Measurements from ENCODE around the gene FAM237B. TPM values are rescaled to one million over a fixed set of nuclear protein-coding genes. Genes with fewer than 3 reads are reported as not detected.
A peak's percentile ranks its signal among the peaks of the same experiment; 100 is the strongest.

The FAM237B gene
- polyA plus RNA-seq, 2 of the 4 experiments (the other 2 are of a cell fraction): not detected

DNA sequence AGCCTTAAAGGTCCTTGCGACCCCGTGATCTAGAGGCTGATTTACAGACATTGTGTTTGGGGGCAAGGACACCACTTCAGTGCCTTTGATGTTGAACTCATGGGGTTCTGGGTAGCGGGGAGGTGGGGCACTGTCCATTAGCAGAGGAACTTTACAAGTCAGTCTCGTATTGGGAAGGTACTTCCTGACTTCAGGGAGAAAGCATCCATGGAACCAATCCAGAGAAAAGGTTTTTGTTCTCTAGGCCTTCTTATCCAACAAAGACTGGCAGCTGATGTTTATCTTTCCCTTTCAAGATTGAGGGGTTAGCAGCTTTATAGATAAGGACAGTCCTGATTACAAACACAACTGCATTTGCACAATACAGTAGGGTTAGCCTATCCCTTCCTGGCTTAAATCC, 28.2 kb upstream of the FAM237B start (continued):
- TF ChIP-seq, protein P1, sequence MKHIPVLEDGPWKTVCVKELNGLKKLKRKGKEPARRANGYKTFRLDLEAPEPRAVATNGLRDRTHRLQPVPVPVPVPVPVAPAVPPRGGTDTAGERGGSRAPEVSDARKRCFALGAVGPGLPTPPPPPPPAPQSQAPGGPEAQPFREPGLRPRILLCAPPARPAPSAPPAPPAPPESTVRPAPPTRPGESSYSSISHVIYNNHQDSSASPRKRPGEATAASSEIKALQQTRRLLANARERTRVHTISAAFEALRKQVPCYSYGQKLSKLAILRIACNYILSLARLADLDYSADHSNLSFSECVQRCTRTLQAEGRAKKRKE (CRISPR knock-in tag; IDR thresholded peaks at IDR 0.05; ENCODE audit: low read depth): no peak
- TF ChIP-seq ZC3H11A (IDR thresholded peaks at IDR 0.05): no peak
- no peak for TF ChIP-seq KDM1A (IDR thresholded peaks at IDR 0.05; ENCODE audit: low read depth)

DNA sequence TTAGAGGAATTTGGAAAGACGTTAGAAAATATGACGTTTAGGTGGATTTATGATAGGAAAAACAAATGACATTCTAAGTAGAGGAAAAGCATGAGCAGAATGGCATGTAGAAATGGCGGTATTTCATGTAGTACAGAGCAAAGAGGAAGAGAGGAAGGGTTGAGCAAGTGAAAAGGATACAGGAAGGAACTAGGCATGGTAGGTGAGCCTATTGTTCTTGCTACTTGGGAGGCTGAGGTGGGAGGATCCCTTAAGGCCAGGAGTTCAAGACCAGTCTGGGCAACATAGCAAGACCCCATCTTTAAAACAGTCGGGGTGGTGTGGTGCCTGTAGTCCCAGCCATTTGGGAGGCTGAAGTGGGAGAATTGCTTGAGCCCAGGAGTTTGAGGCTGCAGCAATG, 26.7 kb upstream of the FAM237B start:
- no peak overlapping the region for H3K27ac ChIP-seq
- CTCF ChIA-PET: interaction anchor here (3.0 kb wide), 1 partner anchor 80 kb away, joined by 9 read pairs; no protein-coding TSS in a partner anchor
- FAIRE-seq (no peak), ATAC-seq (no peak), DNase-seq (ENCODE audit: low read depth in 1 of 2, low spot score in 1 of 2) (no peak)
- peak overlapping the region; percentile 80 for H3K4me2 ChIP-seq
- WGBS (ENCODE audit: missing lambda C conversion rate): 88% methylated on average over 4 of the region's 4 CpGs
- no peaks in the 10 kb centered on the region for H3K9me3 ChIP-seq
- H3K4me3 ChIP-seq: peak overlapping the region; percentile 62; the same call in 2 of the 3 replicates
- H3K4me1 ChIP-seq: peaks cover 3% of the 10 kb centered on the region; the same call in 1 of the 3 replicates
- TF ChIP-seq ESRRA (IDR thresholded peaks at IDR 0.05; ENCODE audit: borderline replicate concordance, low read length) (no peak), MAFK (IDR thresholded peaks at IDR 0.05; ENCODE audit: partially characterized antibody) (no peak), MAZ (IDR thresholded peaks at IDR 0.05; ENCODE audit: borderline replicate concordance, low read depth, low read length) (no peak), CHD4 (IDR thresholded peaks at IDR 0.05; ENCODE audit: borderline replicate concordance) (no peak), RAD21 (conservative IDR thresholded peaks at IDR 0.05 in 1 of 2, IDR thresholded peaks at IDR 0.05 in 1 of 2) (no peak)
- TF ChIP-seq, protein P2, sequence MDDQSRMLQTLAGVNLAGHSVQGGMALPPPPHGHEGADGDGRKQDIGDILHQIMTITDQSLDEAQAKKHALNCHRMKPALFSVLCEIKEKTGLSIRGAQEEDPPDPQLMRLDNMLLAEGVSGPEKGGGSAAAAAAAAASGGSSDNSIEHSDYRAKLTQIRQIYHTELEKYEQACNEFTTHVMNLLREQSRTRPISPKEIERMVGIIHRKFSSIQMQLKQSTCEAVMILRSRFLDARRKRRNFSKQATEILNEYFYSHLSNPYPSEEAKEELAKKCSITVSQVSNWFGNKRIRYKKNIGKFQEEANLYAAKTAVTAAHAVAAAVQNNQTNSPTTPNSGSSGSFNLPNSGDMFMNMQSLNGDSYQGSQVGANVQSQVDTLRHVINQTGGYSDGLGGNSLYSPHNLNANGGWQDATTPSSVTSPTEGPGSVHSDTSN (IDR thresholded peaks at IDR 0.05): no peak
- POLR2A ChIA-PET: no interaction called here

DNA sequence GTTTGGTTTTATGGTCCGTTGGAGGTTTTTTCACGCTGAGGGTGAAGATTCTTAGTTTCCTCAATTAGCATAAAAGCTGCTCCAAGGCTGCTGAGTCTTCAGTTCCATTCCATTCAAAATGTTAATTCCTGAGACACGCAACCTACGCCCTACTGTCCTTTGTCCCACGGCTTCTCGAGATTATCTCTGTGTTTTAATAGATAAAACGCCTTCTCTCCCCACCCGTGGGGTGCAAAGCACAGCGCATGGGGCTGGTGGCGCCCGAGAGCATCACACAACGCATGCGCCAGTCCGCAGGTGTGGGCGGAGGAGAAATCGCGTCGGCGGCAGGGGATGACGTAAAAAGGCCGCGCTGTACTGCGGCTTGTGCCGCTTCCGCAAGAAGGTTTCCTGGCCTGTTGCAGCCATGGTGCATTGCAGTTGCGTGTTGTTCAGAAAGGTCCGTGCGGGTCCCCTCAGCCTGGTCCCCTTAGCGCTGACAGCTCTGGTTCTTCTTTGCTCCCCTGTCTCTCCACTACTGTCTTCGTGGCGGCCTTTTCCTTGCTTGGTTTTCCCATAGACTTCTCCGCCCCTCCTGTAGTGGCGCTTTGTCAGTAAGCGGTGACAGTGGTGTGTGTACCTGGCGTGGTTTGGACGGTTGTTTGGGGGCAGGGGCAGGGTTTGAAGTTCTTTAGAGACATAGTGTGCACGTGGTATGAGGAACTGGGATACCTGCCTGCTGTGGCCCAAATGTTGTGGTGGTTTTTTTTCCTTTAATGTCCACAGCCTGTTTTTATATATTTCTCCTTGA, 25.4 kb upstream of the FAM237B start, which contains the start of gene GTPBP10:
Gene GTPBP10 (plus strand): TSS at position 381 of the 790 bp plus-strand sequence. CDS start 26 bp downstream, at position 407.
- Histone ChIP-seq H3K27ac (peak within 1 kb of the TSS; percentile 84 to 90), H3K4me1 (peaks cover 3% of the 10 kb centered on the region; the same call in 1 of the 3 replicates), H3K9me3 (no peaks in the 10 kb centered on the region), H3K4me2 (peak within 1 kb of the TSS; percentile 80), H3K4me3 (peak within 1 kb of the TSS; percentile 62)
- ATAC-seq (peak; percentile 95 to 96), DNase-seq (ENCODE audit: low read depth in 1 of 2, low spot score in 1 of 2) (peak; percentile 83 to 97), FAIRE-seq (peak; percentile 28)
- ChIA-PET POLR2A (interaction anchor here (0.9 to 1.4 kb wide), 4 partner anchors 10 to 57 kb away, joined by 3 to 7 read pairs (median 4); partner anchors contain the start of gene CLDN12), CTCF (interaction anchor here (0.6 to 3.0 kb wide), 15 partner anchors 10 to 193 kb away, joined by 3 to 9 read pairs (median 3); partner anchors contain the start of gene STEAP1)
- 1% methylated on average over 24 of the region's 37 CpGs for WGBS (ENCODE audit: missing lambda C conversion rate)
- TF ChIP-seq ESRRA (IDR thresholded peaks at IDR 0.05; ENCODE audit: borderline replicate concordance, low read length): no peak
- peak; percentile 94 for TF ChIP-seq POLR2A (IDR thresholded peaks at IDR 0.05; ENCODE audit: low read length)
- peak; percentile 87 for TF ChIP-seq MYC (IDR thresholded peaks at IDR 0.05; ENCODE audit: borderline replicate concordance, low read length)
- no peak for TF ChIP-seq HOXB5 (CRISPR knock-in tag; IDR thresholded peaks at IDR 0.05)
- TF ChIP-seq, protein P3, sequence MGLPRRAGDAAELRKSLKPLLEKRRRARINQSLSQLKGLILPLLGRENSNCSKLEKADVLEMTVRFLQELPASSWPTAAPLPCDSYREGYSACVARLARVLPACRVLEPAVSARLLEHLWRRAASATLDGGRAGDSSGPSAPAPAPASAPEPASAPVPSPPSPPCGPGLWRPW (IDR thresholded peaks at IDR 0.05): no peak
- TF ChIP-seq, protein P4, sequence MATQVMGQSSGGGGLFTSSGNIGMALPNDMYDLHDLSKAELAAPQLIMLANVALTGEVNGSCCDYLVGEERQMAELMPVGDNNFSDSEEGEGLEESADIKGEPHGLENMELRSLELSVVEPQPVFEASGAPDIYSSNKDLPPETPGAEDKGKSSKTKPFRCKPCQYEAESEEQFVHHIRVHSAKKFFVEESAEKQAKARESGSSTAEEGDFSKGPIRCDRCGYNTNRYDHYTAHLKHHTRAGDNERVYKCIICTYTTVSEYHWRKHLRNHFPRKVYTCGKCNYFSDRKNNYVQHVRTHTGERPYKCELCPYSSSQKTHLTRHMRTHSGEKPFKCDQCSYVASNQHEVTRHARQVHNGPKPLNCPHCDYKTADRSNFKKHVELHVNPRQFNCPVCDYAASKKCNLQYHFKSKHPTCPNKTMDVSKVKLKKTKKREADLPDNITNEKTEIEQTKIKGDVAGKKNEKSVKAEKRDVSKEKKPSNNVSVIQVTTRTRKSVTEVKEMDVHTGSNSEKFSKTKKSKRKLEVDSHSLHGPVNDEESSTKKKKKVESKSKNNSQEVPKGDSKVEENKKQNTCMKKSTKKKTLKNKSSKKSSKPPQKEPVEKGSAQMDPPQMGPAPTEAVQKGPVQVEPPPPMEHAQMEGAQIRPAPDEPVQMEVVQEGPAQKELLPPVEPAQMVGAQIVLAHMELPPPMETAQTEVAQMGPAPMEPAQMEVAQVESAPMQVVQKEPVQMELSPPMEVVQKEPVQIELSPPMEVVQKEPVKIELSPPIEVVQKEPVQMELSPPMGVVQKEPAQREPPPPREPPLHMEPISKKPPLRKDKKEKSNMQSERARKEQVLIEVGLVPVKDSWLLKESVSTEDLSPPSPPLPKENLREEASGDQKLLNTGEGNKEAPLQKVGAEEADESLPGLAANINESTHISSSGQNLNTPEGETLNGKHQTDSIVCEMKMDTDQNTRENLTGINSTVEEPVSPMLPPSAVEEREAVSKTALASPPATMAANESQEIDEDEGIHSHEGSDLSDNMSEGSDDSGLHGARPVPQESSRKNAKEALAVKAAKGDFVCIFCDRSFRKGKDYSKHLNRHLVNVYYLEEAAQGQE (IDR thresholded peaks at IDR 0.05): no peak; the same call in 1 of the 2 replicates
- TF ChIP-seq RAD21 (conservative IDR thresholded peaks at IDR 0.05 in 1 of 2, IDR thresholded peaks at IDR 0.05 in 1 of 2): 0 out of 5 replicates have a peak, but pooled peaks of 1 of the 2 experiments have one; percentile 12
- TF ChIP-seq FOSB (CRISPR knock-in tag; IDR thresholded peaks at IDR 0.05): no peak
- TF ChIP-seq, protein P5, sequence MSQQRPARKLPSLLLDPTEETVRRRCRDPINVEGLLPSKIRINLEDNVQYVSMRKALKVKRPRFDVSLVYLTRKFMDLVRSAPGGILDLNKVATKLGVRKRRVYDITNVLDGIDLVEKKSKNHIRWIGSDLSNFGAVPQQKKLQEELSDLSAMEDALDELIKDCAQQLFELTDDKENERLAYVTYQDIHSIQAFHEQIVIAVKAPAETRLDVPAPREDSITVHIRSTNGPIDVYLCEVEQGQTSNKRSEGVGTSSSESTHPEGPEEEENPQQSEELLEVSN (IDR thresholded peaks at IDR 0.05; ENCODE audit: borderline replicate concordance, low read depth): 0 out of 2 replicates have a peak, but pooled peaks have one; percentile 4
- TF ChIP-seq, protein P6, sequence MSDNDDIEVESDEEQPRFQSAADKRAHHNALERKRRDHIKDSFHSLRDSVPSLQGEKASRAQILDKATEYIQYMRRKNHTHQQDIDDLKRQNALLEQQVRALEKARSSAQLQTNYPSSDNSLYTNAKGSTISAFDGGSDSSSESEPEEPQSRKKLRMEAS (IDR thresholded peaks at IDR 0.05): peak; percentile 87
- TF ChIP-seq JUN (IDR thresholded peaks at IDR 0.05): peak; percentile 64 to 91; a peak in 4 of 5 replicates
- no peak for TF ChIP-seq ZNF302 (CRISPR knock-in tag; IDR thresholded peaks at IDR 0.05)
- TF ChIP-seq CHD2 (IDR thresholded peaks at IDR 0.05; ENCODE audit: low read length, partially characterized antibody): peak; percentile 4
- TF ChIP-seq GATA3 (IDR thresholded peaks at IDR 0.05; ENCODE audit: borderline replicate concordance): no peak
- TF ChIP-seq PHF8 (IDR thresholded peaks at IDR 0.05; ENCODE audit: borderline replicate concordance, low read depth): peak; percentile 99
- TF ChIP-seq KDM1A (IDR thresholded peaks at IDR 0.05; ENCODE audit: low read depth): no peak
- 0 out of 2 replicates have a peak, but pooled peaks have one; percentile 23 for TF ChIP-seq RFX5 (IDR thresholded peaks at IDR 0.05)
- TF ChIP-seq KDM5A (IDR thresholded peaks at IDR 0.05): peak; percentile 78
- no peak for TF ChIP-seq NFE2L2 (conservative IDR thresholded peaks at IDR 0.05; ENCODE audit: low read length)
- TF ChIP-seq HOXA7 (CRISPR knock-in tag; IDR thresholded peaks at IDR 0.05): no peak
